GM19468 (cell line): ENCODE results near the gene CACNA2D4.

Source experiments
- ATAC-seq: cut with Tn5 transposase; IDR thresholded peaks from one replicate; pipeline ENCODE4 v1.9.1; 2021; ENCODE audit warnings: mild to moderate bottlenecking, moderate library complexity, moderate number of reproducible peaks; ENCODE audit not compliant: unreplicated experiment; ENCODE audit errors: extremely low read depth

The CACNA2D4 gene

GRCh38 chr12:1760566-1761382 is 157.7 kb downstream of the CACNA2D4 start:
- ATAC-seq, result no peak

- ATAC-seq, result no peak
These were observed 159.6 kb downstream of the CACNA2D4 start for GRCh38 chr12:1758887-1759286.

GRCh38 chr12:1758376-1758775 is 160.1 kb downstream of the CACNA2D4 start:
- no peak for ATAC-seq

- no peak for ATAC-seq
These were observed 168.2 kb downstream of the CACNA2D4 start for GRCh38 chr12:1750300-1750699.

- no peak for ATAC-seq
These were observed 169.4 kb downstream of the CACNA2D4 start for GRCh38 chr12:1749019-1749418.

- no peak for ATAC-seq
These were observed 170.8 kb downstream of the CACNA2D4 start for GRCh38 chr12:1747609-1748008.

GRCh38 chr12:1744932-1745331 is 173.5 kb downstream of the CACNA2D4 start:
- ATAC-seq, result no peak
